ENCODE data around the gene KEAP1. TPM values are rescaled to one million over a fixed set of nuclear protein-coding genes. Genes with fewer than 3 reads are reported as not detected.

KEAP1 gene
- total RNA-seq, 1 donor from 2014 or later, result 74.5 TPM

DNA sequence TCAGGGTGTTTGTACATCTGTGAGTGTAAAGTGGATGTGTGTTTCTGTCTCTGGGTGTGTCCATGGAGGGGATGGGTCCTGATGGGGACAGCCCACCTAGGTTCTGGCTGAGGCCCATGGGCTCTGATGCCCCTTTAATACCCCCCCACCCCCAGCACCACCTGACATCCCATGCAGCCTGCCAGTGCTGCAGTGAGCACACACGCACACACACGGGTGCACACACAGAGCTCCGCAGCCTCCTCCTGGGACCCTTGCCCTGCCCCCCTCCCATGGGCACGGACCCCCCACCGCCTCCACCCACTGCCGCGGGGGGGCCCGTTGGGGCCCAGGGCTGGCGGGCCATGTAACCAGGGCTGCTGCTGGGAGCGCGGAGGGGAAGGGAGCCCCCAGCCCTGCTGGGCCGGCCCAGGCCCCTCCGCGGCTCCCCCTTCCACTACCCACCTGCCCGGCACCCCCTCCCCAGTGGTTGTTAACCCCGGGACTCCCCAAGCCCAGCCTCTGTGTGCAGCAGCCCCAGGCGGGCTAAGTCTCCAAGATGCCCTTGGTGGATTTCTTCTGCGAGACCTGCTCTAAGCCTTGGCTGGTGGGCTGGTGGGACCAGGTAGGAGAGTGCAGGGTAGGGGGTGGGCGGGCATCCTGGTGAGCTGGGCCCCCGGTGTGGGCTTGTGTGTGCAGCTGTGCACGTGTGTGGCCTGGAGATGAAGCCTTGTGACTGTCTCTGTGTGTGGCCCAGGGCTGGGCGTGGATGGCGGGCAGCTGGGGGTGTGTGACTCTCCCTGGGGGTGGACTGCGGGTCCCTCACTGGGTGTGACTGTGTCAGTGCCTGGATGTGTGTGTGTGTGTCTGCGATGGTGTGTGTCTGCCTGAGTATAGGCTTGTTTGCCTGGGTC is 50.2 kb downstream of the KEAP1 start:
- peaks cover 44% of the 10 kb centered on the region for H3K36me3 ChIP-seq
- intact Hi-C loops (cut with micrococcal nuclease), result no loop called here

DNA sequence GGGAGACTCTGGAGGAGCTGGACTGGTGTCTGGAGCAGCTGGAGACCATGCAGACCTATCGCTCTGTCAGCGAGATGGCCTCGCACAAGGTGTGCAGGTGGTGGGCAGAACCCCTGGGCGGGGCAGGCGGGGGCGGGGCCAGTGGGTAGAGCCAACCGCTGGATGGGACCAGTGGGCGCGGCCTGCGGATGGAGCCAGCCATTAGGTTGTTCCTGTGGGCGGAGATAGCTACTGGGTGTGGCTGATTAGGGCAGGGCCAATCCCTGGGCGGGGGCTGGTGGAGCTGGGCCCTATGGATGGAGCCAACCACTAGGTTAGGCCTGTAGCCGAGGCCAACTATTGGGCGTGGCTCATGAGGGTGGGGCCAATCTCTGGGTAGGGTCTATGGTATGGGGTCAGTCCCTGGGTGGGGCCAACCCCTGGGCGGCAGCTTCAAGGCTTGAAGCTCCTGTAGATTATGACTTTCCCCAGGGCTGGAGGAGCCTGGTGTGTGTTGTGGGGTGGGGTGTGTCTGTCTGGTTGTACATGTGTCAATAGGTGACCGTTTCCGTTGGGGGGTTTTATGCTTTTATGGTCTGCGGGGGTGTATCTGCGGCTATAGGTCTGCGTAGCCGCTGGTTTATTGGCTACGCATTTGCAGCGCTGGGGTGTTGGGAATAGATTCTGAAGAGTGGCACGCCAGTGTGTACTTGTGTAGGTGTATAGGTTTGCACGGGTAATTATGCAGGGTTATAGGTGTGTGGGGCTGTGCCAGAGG is 52.1 kb downstream of the KEAP1 start:
- TF ChIP-seq, protein P1, sequence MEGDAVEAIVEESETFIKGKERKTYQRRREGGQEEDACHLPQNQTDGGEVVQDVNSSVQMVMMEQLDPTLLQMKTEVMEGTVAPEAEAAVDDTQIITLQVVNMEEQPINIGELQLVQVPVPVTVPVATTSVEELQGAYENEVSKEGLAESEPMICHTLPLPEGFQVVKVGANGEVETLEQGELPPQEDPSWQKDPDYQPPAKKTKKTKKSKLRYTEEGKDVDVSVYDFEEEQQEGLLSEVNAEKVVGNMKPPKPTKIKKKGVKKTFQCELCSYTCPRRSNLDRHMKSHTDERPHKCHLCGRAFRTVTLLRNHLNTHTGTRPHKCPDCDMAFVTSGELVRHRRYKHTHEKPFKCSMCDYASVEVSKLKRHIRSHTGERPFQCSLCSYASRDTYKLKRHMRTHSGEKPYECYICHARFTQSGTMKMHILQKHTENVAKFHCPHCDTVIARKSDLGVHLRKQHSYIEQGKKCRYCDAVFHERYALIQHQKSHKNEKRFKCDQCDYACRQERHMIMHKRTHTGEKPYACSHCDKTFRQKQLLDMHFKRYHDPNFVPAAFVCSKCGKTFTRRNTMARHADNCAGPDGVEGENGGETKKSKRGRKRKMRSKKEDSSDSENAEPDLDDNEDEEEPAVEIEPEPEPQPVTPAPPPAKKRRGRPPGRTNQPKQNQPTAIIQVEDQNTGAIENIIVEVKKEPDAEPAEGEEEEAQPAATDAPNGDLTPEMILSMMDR (IDR thresholded peaks at IDR 0.05; ENCODE audit: borderline replicate concordance), result no peak
- no peaks in the 10 kb centered on the region for H3K27me3 ChIP-seq (ENCODE audit: low read depth)
- no peak overlapping the region for H3K27ac ChIP-seq (replicated peaks)
- peaks cover 49% of the 10 kb centered on the region for H3K36me3 ChIP-seq
- H3K9me3 ChIP-seq (replicated peaks), result no peaks in the 10 kb centered on the region
- H3K4me3 ChIP-seq, result no peak overlapping the region
- intact Hi-C loops (cut with micrococcal nuclease), result no loop called here
- no peak for DNase-seq
- no peaks in the 10 kb centered on the region for H3K4me1 ChIP-seq

More for the DNA sequence above, 50.2 kb downstream of the KEAP1 start:
- Histone ChIP-seq H3K4me3 (no peak overlapping the region), H3K27ac (replicated peaks) (no peak overlapping the region), H3K27me3 (ENCODE audit: low read depth) (no peaks in the 10 kb centered on the region), H3K4me1 (no peaks in the 10 kb centered on the region), H3K9me3 (replicated peaks) (no peaks in the 10 kb centered on the region)
- DNase-seq, result no peak
- TF ChIP-seq, protein P1 (IDR thresholded peaks at IDR 0.05; ENCODE audit: borderline replicate concordance), result no peak

DNA sequence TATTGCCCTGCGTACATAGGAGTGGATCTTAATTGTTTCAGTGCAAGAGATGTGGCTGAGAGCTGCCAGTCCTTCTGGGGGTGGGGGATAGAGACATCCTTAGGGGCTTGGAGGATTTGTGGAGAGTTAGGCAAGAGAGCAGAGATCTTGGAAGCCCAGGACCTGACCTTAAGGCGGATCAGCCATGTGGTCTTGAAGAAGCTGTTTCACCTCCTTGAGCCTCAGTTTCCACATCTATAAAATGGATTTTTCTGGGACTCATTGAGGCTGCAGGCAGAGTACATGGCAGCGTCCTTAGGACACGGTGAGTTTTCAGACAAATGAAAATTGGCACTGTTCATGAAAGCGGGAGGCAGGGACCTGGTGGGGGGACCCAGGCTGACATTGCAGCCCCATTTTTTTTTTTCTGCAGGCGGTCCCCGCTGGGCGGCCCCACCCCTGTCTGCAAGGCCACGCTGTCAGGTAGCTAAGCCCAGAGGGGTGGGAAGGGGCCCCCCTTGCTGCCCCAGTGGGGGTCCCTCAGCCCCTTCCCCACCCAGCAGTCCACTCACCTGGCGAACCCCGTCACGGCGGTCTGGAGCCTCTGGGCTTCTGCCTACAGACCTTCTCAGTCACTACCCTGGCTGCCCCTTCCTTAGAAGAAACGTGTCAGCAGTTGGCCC is 52.8 kb downstream of the KEAP1 start:
- H3K36me3 ChIP-seq, result peaks cover 49% of the 10 kb centered on the region

DNA sequence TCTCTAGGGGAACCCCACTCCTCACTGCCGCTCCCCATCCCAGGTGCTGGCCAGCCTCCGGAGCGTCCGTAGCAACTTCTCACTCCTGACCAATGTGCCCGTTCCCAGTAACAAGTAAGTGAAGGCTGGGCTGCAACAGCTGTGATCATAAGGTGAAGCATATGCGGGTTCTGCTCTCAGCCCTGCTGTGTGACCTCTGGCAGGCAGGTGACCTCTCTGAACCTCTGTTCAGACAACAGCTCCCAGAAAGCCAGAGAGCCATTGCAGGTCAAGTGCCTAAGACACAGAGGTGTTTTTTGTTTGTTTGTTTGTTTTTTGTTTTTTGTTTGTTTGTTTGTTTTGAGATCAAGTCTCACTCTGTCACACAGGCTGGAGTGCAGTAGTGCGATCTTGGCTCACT is 54.1 kb downstream of the KEAP1 start:
- TF ChIP-seq, protein P1 (IDR thresholded peaks at IDR 0.05; ENCODE audit: borderline replicate concordance), result no peak
- Histone ChIP-seq H3K27me3 (ENCODE audit: low read depth) (no peaks in the 10 kb centered on the region), H3K4me1 (no peaks in the 10 kb centered on the region), H3K9me3 (replicated peaks) (no peaks in the 10 kb centered on the region), H3K36me3 (peaks cover 49% of the 10 kb centered on the region), H3K4me3 (no peak overlapping the region), H3K27ac (replicated peaks) (no peak overlapping the region)
- no peak for DNase-seq
- intact Hi-C loops (cut with micrococcal nuclease), result no loop called here

More for the DNA sequence above, 52.8 kb downstream of the KEAP1 start:
- no peaks in the 10 kb centered on the region for H3K4me1 ChIP-seq
- H3K27ac ChIP-seq (replicated peaks), result no peak overlapping the region
- intact Hi-C loops (cut with micrococcal nuclease), result no loop called here
- no peaks in the 10 kb centered on the region for H3K27me3 ChIP-seq (ENCODE audit: low read depth)
- H3K9me3 ChIP-seq (replicated peaks), result no peaks in the 10 kb centered on the region
- TF ChIP-seq, protein P1 (IDR thresholded peaks at IDR 0.05; ENCODE audit: borderline replicate concordance), result no peak
- no peak overlapping the region for H3K4me3 ChIP-seq
- no peak for DNase-seq

DNA sequence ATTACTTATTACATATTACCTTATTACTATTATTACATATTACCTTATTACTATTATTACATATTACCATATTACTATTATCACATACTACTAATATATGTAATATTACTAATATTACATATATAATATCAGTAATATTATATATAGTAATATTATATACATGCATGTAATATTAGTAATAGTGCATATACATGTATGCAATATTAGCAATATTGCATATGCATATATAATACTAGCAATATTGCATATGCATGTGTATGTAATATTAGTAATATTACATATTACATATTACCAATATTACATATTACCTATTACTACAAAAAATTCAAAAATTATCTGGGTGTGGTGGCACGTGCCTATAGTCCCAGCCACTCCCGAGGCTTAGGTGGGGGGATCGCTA is 60.5 kb downstream of the KEAP1 start:
- H3K27me3 ChIP-seq (ENCODE audit: low read depth), result no peaks in the 10 kb centered on the region
- H3K9me3 ChIP-seq (replicated peaks), result no peaks in the 10 kb centered on the region
- peaks cover 34% of the 10 kb centered on the region for H3K36me3 ChIP-seq
- H3K4me1 ChIP-seq, result no peaks in the 10 kb centered on the region
- intact Hi-C loops (cut with micrococcal nuclease), result no loop called here
- no peak overlapping the region for H3K27ac ChIP-seq (replicated peaks)
- no peak overlapping the region for H3K4me3 ChIP-seq
- TF ChIP-seq, protein P1 (IDR thresholded peaks at IDR 0.05; ENCODE audit: borderline replicate concordance), result no peak
- DNase-seq, result no peak
